ACHN (cell line): ENCODE results near the gene PLEKHG1.

Experiments used
- DNase-seq: peaks from one replicate; pipeline ENCODE4 v3.0.0-alpha.2; 2015
- in situ Hi-C: cut with HindIII; loops from 2 replicates; pipeline ENCODE4 v1.10.0; 2017; ENCODE audit warnings: low sequenced_read_pairs, low pct_ligation_motif_present, low pct_unique_long_range_greater_than_20kb

PLEKHG1 gene

GRCh38 chr6:150586850-150587359 is 12.8 kb upstream of the PLEKHG1 start:
- no peak for DNase-seq
- in situ Hi-C loops = no loop called here

GRCh38 chr6:150587637-150588036 is 12.0 kb upstream of the PLEKHG1 start:
- in situ Hi-C loops = no loop called here
- no peak for DNase-seq

- no peak for DNase-seq
- in situ Hi-C loops = no loop called here
Measured at GRCh38 chr6:150588888-150589499, 10.7 kb upstream of the PLEKHG1 start.

- DNase-seq = no peak
- in situ Hi-C loops = no loop called here
Measured at GRCh38 chr6:150589852-150590251, 9.8 kb upstream of the PLEKHG1 start.

- DNase-seq = no peak
- in situ Hi-C loops = no loop called here
Measured at GRCh38 chr6:150590446-150590845, 9.2 kb upstream of the PLEKHG1 start.

- in situ Hi-C loops = no loop called here
- no peak for DNase-seq
Measured at GRCh38 chr6:150592377-150592995, 7.2 kb upstream of the PLEKHG1 start.

GRCh38 chr6:150593119-150593518 is 6.6 kb upstream of the PLEKHG1 start:
- in situ Hi-C loops = no loop called here
- no peak for DNase-seq

- no peak for DNase-seq
- in situ Hi-C loops = no loop called here
Measured at GRCh38 chr6:150596439-150596838, 3.2 kb upstream of the PLEKHG1 start.

GRCh38 chr6:150598401-150598800 is 1.3 kb upstream of the PLEKHG1 start:
- no peak for DNase-seq
- in situ Hi-C loops = no loop called here

- no peak for DNase-seq
- in situ Hi-C loops = no loop called here
Measured at GRCh38 chr6:150598858-150599198, 857 bp upstream of the PLEKHG1 start.

GRCh38 chr6:150600010-150600300 is 270 bp downstream of the PLEKHG1 start:
- in situ Hi-C loops = no loop called here
- DNase-seq = no peak

GRCh38 chr6:150600301-150601017 is 774 bp downstream of the PLEKHG1 start:
- DNase-seq = peak; percentile 64

GRCh38 chr6:150601439-150601838 is 1.8 kb downstream of the PLEKHG1 start:
- in situ Hi-C loops = no loop called here

More at GRCh38 chr6:150600301-150601017, 774 bp downstream of the PLEKHG1 start:
- in situ Hi-C loops = no loop called here

GRCh38 chr6:150603176-150603575 is 3.5 kb downstream of the PLEKHG1 start:
- no peak for DNase-seq
- in situ Hi-C loops = no loop called here

More at GRCh38 chr6:150601439-150601838, 1.8 kb downstream of the PLEKHG1 start:
- no peak for DNase-seq

GRCh38 chr6:150604467-150604866 is 4.8 kb downstream of the PLEKHG1 start:
- no peak for DNase-seq
- in situ Hi-C loops = no loop called here

- in situ Hi-C loops = no loop called here
- no peak for DNase-seq
Measured at GRCh38 chr6:150605333-150605732, 5.6 kb downstream of the PLEKHG1 start.

GRCh38 chr6:150606168-150606591 is 6.5 kb downstream of the PLEKHG1 start:
- no peak for DNase-seq
- in situ Hi-C loops = no loop called here

GRCh38 chr6:150606647-150607328 is 7.1 kb downstream of the PLEKHG1 start:
- DNase-seq = no peak
- in situ Hi-C loops = no loop called here

- in situ Hi-C loops = no loop called here
Measured at GRCh38 chr6:150607329-150607650, 7.6 kb downstream of the PLEKHG1 start.

More at GRCh38 chr6:150607329-150607650, 7.6 kb downstream of the PLEKHG1 start:
- DNase-seq = no peak
